ENCODE data around the gene ALDH3B1. TPM values are rescaled to one million over a fixed set of nuclear protein-coding genes. Genes with fewer than 3 reads are reported as not detected.

The ALDH3B1 gene
- total and polyA plus RNA-seq, 8 donors = 3.2 to 13.7 (median 8.0) TPM

GRCh38 chr11:68008381-68009337 lies 1.5 kb upstream of the ALDH3B1 start:
- intact Hi-C loops (cut with DNase I) = no loop called here
- Histone ChIP-seq H3K4me1 (peaks cover 26 to 35% (median 27%) of the 10 kb centered on the region in 3 donors), H3K9me3 (no peaks in the 10 kb centered on the region), H3K36me3 (no peaks in the 10 kb centered on the region), H3K4me3 (peak overlapping the region in 2 of 4 donors; percentile 22 to 25), H3K27ac (peak overlapping the region; percentile 80 to 89 (median 84)), H3K27me3 (no peaks in the 10 kb centered on the region)
- FAIRE-seq = no peak
- no peak for TF ChIP-seq CTCF (IDR thresholded peaks at IDR 0.05)
- peak in 5 of 6 donors; percentile 70 to 87 (median 83) for DNase-seq
- WGBS, 2 donors = 40 to 57% methylated on average over 25 to 27 of the region's 27 CpGs
- peak; percentile 4 to 17 (median 8) for ATAC-seq

- Histone ChIP-seq H3K4me3 (peak overlapping the region in 1 of 4 donors; percentile 35), H3K9me3 (no peaks in the 10 kb centered on the region), H3K27me3 (no peaks in the 10 kb centered on the region), H3K4me1 (peaks cover 26 to 35% (median 27%) of the 10 kb centered on the region in 3 donors), H3K36me3 (no peaks in the 10 kb centered on the region), H3K27ac (peak overlapping the region; percentile 80 to 89 (median 84))
- DNase-seq (peak in 2 of 6 donors; percentile 47 to 53), FAIRE-seq (no peak), ATAC-seq (peak; percentile 6 to 33 (median 10))
- WGBS, 2 donors = 20 to 24% methylated on average over 12 of the region's 12 CpGs
- TF ChIP-seq CTCF (IDR thresholded peaks at IDR 0.05) = no peak
- intact Hi-C loops (cut with DNase I) = no loop called here
These were observed 587 bp upstream of the ALDH3B1 start for GRCh38 chr11:68009391-68010089.

GRCh38 chr11:68011051-68011943 lies 1.2 kb downstream of the ALDH3B1 start:
- Histone ChIP-seq H3K27me3 (no peaks in the 10 kb centered on the region), H3K4me1 (peaks cover 26 to 35% (median 27%) of the 10 kb centered on the region in 3 donors), H3K36me3 (no peaks in the 10 kb centered on the region), H3K4me3 (peak overlapping the region in 2 of 4 donors; percentile 22 to 35), H3K9me3 (no peaks in the 10 kb centered on the region), H3K27ac (peak overlapping the region; percentile 80 to 89 (median 84))
- ATAC-seq = no peak
- FAIRE-seq = no peak
- intact Hi-C loops (cut with DNase I) = no loop called here
- WGBS, 2 donors = 85 to 87% methylated on average over 16 of the region's 16 CpGs
- peak in 2 of 6 donors; percentile 17 to 29 for DNase-seq
- no peak for TF ChIP-seq CTCF (IDR thresholded peaks at IDR 0.05)

GRCh38 chr11:68012044-68012842 lies 2.1 kb downstream of the ALDH3B1 start:
- Histone ChIP-seq H3K4me3 (no peak overlapping the region), H3K27me3 (no peaks in the 10 kb centered on the region), H3K4me1 (peaks cover 26 to 35% (median 27%) of the 10 kb centered on the region in 3 donors), H3K27ac (peak overlapping the region; percentile 75 to 89 (median 84)), H3K36me3 (no peaks in the 10 kb centered on the region), H3K9me3 (no peaks in the 10 kb centered on the region)
- ATAC-seq = no peak
- DNase-seq = peak in 4 of 6 donors; percentile 24 to 77 (median 62)
- 66 to 71% methylated on average over 17 of the region's 17 CpGs for WGBS, 2 donors
- TF ChIP-seq CTCF (IDR thresholded peaks at IDR 0.05) = no peak
- intact Hi-C loops (cut with DNase I) = no loop called here
- no peak for FAIRE-seq

Measured in pancreas (tissue), 10 donors.